Suprapubic skin (tissue), 3 donors: Measurements from ENCODE around the gene HINT2.

Experiments
- POLR2AphosphoS5 ChIP-seq, 3 donors: sonication (generic); formaldehyde crosslinking; IDR thresholded peaks; one replicate each; pipeline ENCODE4 v1.6.1; 2017; ENCODE audit warnings: antibody characterized with exemption in 3 of 3
- TF ChIP-seq, protein P1 (sequence below), 2 donors: fragments of 200-600 bp in 1 of 2; fragments of 450-650 bp in 1 of 2; sonication (generic) in 1 of 2; IDR thresholded peaks; one replicate each; pipeline ENCODE4 v1.5.1; 2016 to 2019; ENCODE audit warnings: antibody characterized with exemption in 2 of 2, mild to moderate bottlenecking in 1 of 2, moderate library complexity in 1 of 2

DNA sequence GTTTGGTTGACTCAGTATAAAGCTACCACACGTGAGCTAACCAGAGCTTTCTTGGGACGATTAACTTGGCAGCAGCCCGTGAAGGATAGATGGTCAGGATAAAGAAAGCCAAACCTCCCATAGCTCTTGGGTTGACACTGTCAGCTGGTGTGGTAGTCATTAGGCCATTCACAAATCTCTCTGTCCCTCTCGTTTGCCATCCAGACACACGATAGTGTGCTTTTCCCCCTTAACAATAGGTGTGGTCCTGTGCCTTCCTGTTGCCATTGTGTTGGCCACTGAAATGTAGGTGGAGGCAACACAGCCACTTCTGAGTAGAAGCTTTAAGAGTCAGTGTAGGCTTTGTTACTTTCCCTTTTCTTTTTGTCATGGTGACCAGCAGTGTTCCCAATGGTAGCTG, 43.6 kb upstream of the HINT2 start:
- TF ChIP-seq, protein P1, sequence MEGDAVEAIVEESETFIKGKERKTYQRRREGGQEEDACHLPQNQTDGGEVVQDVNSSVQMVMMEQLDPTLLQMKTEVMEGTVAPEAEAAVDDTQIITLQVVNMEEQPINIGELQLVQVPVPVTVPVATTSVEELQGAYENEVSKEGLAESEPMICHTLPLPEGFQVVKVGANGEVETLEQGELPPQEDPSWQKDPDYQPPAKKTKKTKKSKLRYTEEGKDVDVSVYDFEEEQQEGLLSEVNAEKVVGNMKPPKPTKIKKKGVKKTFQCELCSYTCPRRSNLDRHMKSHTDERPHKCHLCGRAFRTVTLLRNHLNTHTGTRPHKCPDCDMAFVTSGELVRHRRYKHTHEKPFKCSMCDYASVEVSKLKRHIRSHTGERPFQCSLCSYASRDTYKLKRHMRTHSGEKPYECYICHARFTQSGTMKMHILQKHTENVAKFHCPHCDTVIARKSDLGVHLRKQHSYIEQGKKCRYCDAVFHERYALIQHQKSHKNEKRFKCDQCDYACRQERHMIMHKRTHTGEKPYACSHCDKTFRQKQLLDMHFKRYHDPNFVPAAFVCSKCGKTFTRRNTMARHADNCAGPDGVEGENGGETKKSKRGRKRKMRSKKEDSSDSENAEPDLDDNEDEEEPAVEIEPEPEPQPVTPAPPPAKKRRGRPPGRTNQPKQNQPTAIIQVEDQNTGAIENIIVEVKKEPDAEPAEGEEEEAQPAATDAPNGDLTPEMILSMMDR (IDR thresholded peaks at IDR 0.05) = no peak
- TF ChIP-seq POLR2AphosphoS5 (IDR thresholded peaks at IDR 0.05) = no peak
